ENCODE results near the gene ZMIZ1. TPM values are rescaled to one million over a fixed set of nuclear protein-coding genes. Genes with fewer than 3 reads are reported as not detected.

ZMIZ1 gene
- polyA plus RNA-seq, 2 of the 4 experiments (the other 2 are of a cell fraction) = 8.1 to 30.3 TPM

- ChIA-PET CTCF (interaction anchor here (1.2 to 1.3 kb wide), 2 partner anchors 15 to 22 kb away, joined by 3 to 4 read pairs; no protein-coding TSS in a partner anchor), POLR2A (no interaction called here)
- ATAC-seq = no peak
- no peaks in the 10 kb centered on the region for H3K9me3 ChIP-seq
- FAIRE-seq = no peak
- H3K4me3 ChIP-seq = no peak overlapping the region
- H3K27ac ChIP-seq = peak overlapping the region; percentile 11 to 58; a peak in 4 of 6 replicates
- DNase-seq (ENCODE audit: low read depth in 1 of 2, low spot score in 1 of 2) = no peak
- peaks cover 95% of the 10 kb centered on the region for H3K4me1 ChIP-seq
- WGBS (ENCODE audit: missing lambda C conversion rate) = 84% methylated on average over 5 of the region's 5 CpGs
- TF ChIP-seq NPAS2 (CRISPR knock-in tag; IDR thresholded peaks at IDR 0.05; ENCODE audit: borderline replicate concordance) = no peak
- no peak for TF ChIP-seq BCL3 (IDR thresholded peaks at IDR 0.05)
- no peak for TF ChIP-seq CTCF (IDR thresholded peaks at IDR 0.05)
- H3K4me2 ChIP-seq = no peak overlapping the region
Observed at GRCh38 chr10:79096514-79096913, 27.7 kb downstream of the ZMIZ1 start.

- no peak overlapping the region for H3K4me3 ChIP-seq
- peak overlapping the region; percentile 11; the same call in 1 of the 3 replicates for H3K4me2 ChIP-seq
- FAIRE-seq = no peak
- 82% methylated on average over 11 of the region's 11 CpGs for WGBS (ENCODE audit: missing lambda C conversion rate)
- H3K4me1 ChIP-seq = peaks cover 95% of the 10 kb centered on the region
- ATAC-seq = no peak
- H3K27ac ChIP-seq = peak overlapping the region; percentile 11 to 58; a peak in 3 of 6 replicates
- no peak for TF ChIP-seq ZSCAN20 (CRISPR knock-in tag; IDR thresholded peaks at IDR 0.05)
- TF ChIP-seq POLR2AphosphoS2 (conservative IDR thresholded peaks at IDR 0.05; ENCODE audit: low read length) = no peak
- TF ChIP-seq HES2 (IDR thresholded peaks at IDR 0.05) = no peak
- no peak for TF ChIP-seq NR3C1 (IDR thresholded peaks at IDR 0.05)
- no peak for TF ChIP-seq CTCF (IDR thresholded peaks at IDR 0.05)
- TF ChIP-seq HEYL (CRISPR knock-in tag; IDR thresholded peaks at IDR 0.05) = no peak
- no peak for TF ChIP-seq GATA3 (IDR thresholded peaks at IDR 0.05; ENCODE audit: borderline replicate concordance)
- no peak for TF ChIP-seq RARB (CRISPR knock-in tag; IDR thresholded peaks at IDR 0.05)
- TF ChIP-seq HDAC2 (IDR thresholded peaks at IDR 0.05) = no peak
- no peak for TF ChIP-seq CHD4 (IDR thresholded peaks at IDR 0.05; ENCODE audit: borderline replicate concordance)
- TF ChIP-seq PHF8 (IDR thresholded peaks at IDR 0.05; ENCODE audit: borderline replicate concordance, low read depth) = no peak
- TF ChIP-seq ZFP36 (IDR thresholded peaks at IDR 0.05; ENCODE audit: borderline replicate concordance, partially characterized antibody) = no peak
- TF ChIP-seq E2F6 (IDR thresholded peaks at IDR 0.05; ENCODE audit: borderline replicate concordance, low read depth) = no peak
- TF ChIP-seq ELK1 (IDR thresholded peaks at IDR 0.05; ENCODE audit: low read depth, low read length) = no peak
- TF ChIP-seq REST (IDR thresholded peaks at IDR 0.05) = no peak
- TF ChIP-seq HOXB5 (CRISPR knock-in tag; IDR thresholded peaks at IDR 0.05) = no peak
- no peak for TF ChIP-seq SREBF2 (IDR thresholded peaks at IDR 0.05)
- POLR2A ChIA-PET = no interaction called here
- H3K9me3 ChIP-seq = no peaks in the 10 kb centered on the region
- no peak for DNase-seq (ENCODE audit: low read depth in 1 of 2, low spot score in 1 of 2)
- CTCF ChIA-PET = interaction anchor here (0.8 to 1.2 kb wide), 3 partner anchors 23 to 107 kb away, joined by 3 to 4 read pairs (median 3); no protein-coding TSS in a partner anchor
Observed at GRCh38 chr10:79097021-79097872, 28.5 kb downstream of the ZMIZ1 start.
